ENCODE results near the gene PALLD.

Gene PALLD

GRCh38 chr4:168884251-168885124, 387.6 kb downstream of the PALLD start:
- no peak for DNase-seq

GRCh38 chr4:168885400-168885799, 388.5 kb downstream of the PALLD start:
- no peak for DNase-seq

- no peak for DNase-seq
Observed at GRCh38 chr4:168886351-168886750, 389.5 kb downstream of the PALLD start.

GRCh38 chr4:168887809-168888208, 391.0 kb downstream of the PALLD start:
- DNase-seq, result no peak

GRCh38 chr4:168888715-168889215, 391.9 kb downstream of the PALLD start:
- DNase-seq, result no peak

- DNase-seq, result no peak
Observed at GRCh38 chr4:168891086-168891485, 394.2 kb downstream of the PALLD start.

GRCh38 chr4:168891688-168892087, 394.8 kb downstream of the PALLD start:
- no peak for DNase-seq

GRCh38 chr4:168892475-168892874, 395.6 kb downstream of the PALLD start:
- DNase-seq, result no peak

- no peak for DNase-seq
Observed at GRCh38 chr4:168893205-168893604, 396.4 kb downstream of the PALLD start.

- DNase-seq, result no peak
Observed at GRCh38 chr4:168893807-168894206, 397.0 kb downstream of the PALLD start.

GRCh38 chr4:168900080-168900479, 403.2 kb downstream of the PALLD start:
- DNase-seq, result no peak

- no peak for DNase-seq
Observed at GRCh38 chr4:168907119-168907698, 410.4 kb downstream of the PALLD start.

- no peak for DNase-seq
Observed at GRCh38 chr4:168908093-168908492, 411.2 kb downstream of the PALLD start.

GRCh38 chr4:168908851-168909273, 412.0 kb downstream of the PALLD start:
- DNase-seq, result no peak

- DNase-seq, result no peak
Observed at GRCh38 chr4:168914095-168914494, 417.2 kb downstream of the PALLD start.

GRCh38 chr4:168917138-168917779, 420.4 kb downstream of the PALLD start:
- DNase-seq, result no peak

- DNase-seq, result no peak
Observed at GRCh38 chr4:168919706-168920324, 423.0 kb downstream of the PALLD start.

- DNase-seq, result no peak
Observed at GRCh38 chr4:168920441-168921065, 423.7 kb downstream of the PALLD start.

- peak; percentile 25 for DNase-seq
Observed at GRCh38 chr4:168923526-168924194, 426.8 kb downstream of the PALLD start.

GRCh38 chr4:168924667-168925066, 427.8 kb downstream of the PALLD start:
- no peak for DNase-seq

- DNase-seq, result no peak
Observed at GRCh38 chr4:168925789-168926490, 429.1 kb downstream of the PALLD start.

- DNase-seq, result no peak
Observed at GRCh38 chr4:168928346-168928745, 431.5 kb downstream of the PALLD start.

All from stimulated activated CD4-positive, alpha-beta T cell treated with anti-CD3 and anti-CD28 coated beads, Interleukin-4, amount 100 ng/mL, for 1 hour (primary cell).